GM12878 (cell line): ENCODE results near the gene LMBR1. TPM values are rescaled to one million over a fixed set of nuclear protein-coding genes. Genes with fewer than 3 reads are reported as not detected.
A peak's percentile ranks its signal among the peaks of the same experiment; 100 is the strongest.

ENCODE experiments used
- ATAC-seq: fragments of 200-7000 bp; cut with Tn5 transposase; 3 replicates; pipeline ENCODE4 v1.9.1; 2020; ENCODE audit warnings: mild to moderate bottlenecking, moderate library complexity
- BruUV-seq: library from RNA; stranded (reverse); fragments of 400-500 nt; replicated peaks from 2 replicates; lab custom pipeline; 2021; lab: Mats Ljungman, UMichigan
- CTCF ChIA-PET: fragments of 300-600 bp; sonication (Branson Sonifier 250); formaldehyde crosslinking; extraction: SDS; loops from one replicate; lab custom pipeline; 2021; ENCODE audit warnings: inconsistent platforms; lab: Yijun Ruan, JAX
- POLR2A ChIA-PET: fragments of 350-600 bp; formaldehyde crosslinking; extraction: SDS; loops from one replicate; lab custom pipeline; 2021; ENCODE audit warnings: inconsistent platforms; lab: Charles Lee
- RAD21 ChIA-PET: fragments of 300-600 bp; sonication (Branson Sonifier 250); formaldehyde crosslinking; loops from one replicate; lab custom pipeline; 2023; ENCODE audit warnings: antibody characterized with exemption; ENCODE audit not compliant: unreplicated experiment; lab: Charles Lee
- SMC1A ChIA-PET: fragments of 300-600 bp; sonication (Branson Sonifier 250); formaldehyde crosslinking; loops from one replicate; lab custom pipeline; 2023; ENCODE audit not compliant: unreplicated experiment, uncharacterized antibody; lab: Charles Lee
- DNase-seq: peaks from one replicate; pipeline ENCODE4 v3.0.0-alpha.2; 2011; ENCODE audit warnings: low read depth, low spot score
- FAIRE-seq: peaks from 3 replicates; lab custom pipeline; 2011; peaks lifted over from hg19 to GRCh38; lab: Jason Lieb, UNC
- H2AFZ ChIP-seq: 2 replicates; pipeline ENCODE4 v1.6.0; 2011; ENCODE audit warnings: low read depth, low read length, control low read depth; ENCODE audit not compliant: control insufficient read depth
- H3K27ac ChIP-seq: 2 replicates; pipeline ENCODE4 v1.5.1; 2011; ENCODE audit warnings: control low read depth; ENCODE audit not compliant: control insufficient read depth, insufficient read depth
- H3K27me3 ChIP-seq, 2 experiments: replicated peaks in 1 of 2; 2 replicates each; pipeline versions ENCODE4 v1.6.0 to v1.6.1; 2011; ENCODE audit warnings: low read length in 1 of 2; ENCODE audit not compliant: control insufficient read depth in 2 of 2, insufficient read depth in 2 of 2
- H3K36me3 ChIP-seq, 2 experiments: 2 replicates each; pipeline ENCODE4 v1.5.1; 2011; ENCODE audit warnings: low read length in 1 of 2; ENCODE audit not compliant: control insufficient read depth in 2 of 2, insufficient read depth in 2 of 2
- H3K4me1 ChIP-seq: 2 replicates; pipeline ENCODE4 v1.6.1; 2011; ENCODE audit warnings: mild to moderate bottlenecking, low read length, moderate library complexity, mixed read lengths; ENCODE audit not compliant: control insufficient read depth, insufficient read depth
- H3K4me2 ChIP-seq: 2 replicates; pipeline ENCODE4 v1.6.0; 2011; ENCODE audit warnings: control low read depth; ENCODE audit not compliant: control insufficient read depth, insufficient read depth
- H3K4me3 ChIP-seq: fragments of 200-600 bp; sonication (generic); 2 replicates; pipeline ENCODE4 v1.5.1; 2016
- H3K79me2 ChIP-seq: 2 replicates; pipeline ENCODE4 v1.6.0; 2011; ENCODE audit warnings: low read length; ENCODE audit not compliant: control insufficient read depth, insufficient read depth
- H3K9ac ChIP-seq: 2 replicates; pipeline ENCODE4 v1.8.0; 2011; ENCODE audit warnings: low read length, control low read depth, mixed read lengths; ENCODE audit not compliant: control insufficient read depth, insufficient read depth
- H3K9me3 ChIP-seq: replicated peaks from 3 replicates; pipeline ENCODE4 v1.5.1; 2011; ENCODE audit warnings: mild to moderate bottlenecking, low read length; ENCODE audit not compliant: control insufficient read depth, insufficient read depth
- H4K20me1 ChIP-seq: 2 replicates; pipeline ENCODE4 v1.6.0; 2011; ENCODE audit not compliant: control insufficient read depth, insufficient read depth
- CBX3 ChIP-seq: fragments of 200-600 bp; sonication (generic); IDR thresholded peaks from 2 replicates; pipeline ENCODE4 v1.6.1; 2016; ENCODE audit warnings: low read depth, borderline replicate concordance
- KLF5 ChIP-seq: fragments of 450-650 bp; IDR thresholded peaks from 2 replicates; pipeline ENCODE4 v1.6.1; 2014; ENCODE audit warnings: mild to moderate bottlenecking; ENCODE audit not compliant: partially characterized antibody
- MTA3 ChIP-seq: IDR thresholded peaks from 2 replicates; pipeline ENCODE4 v1.6.1; 2012; ENCODE audit warnings: low read length, inconsistent platforms, borderline replicate concordance
- NBN ChIP-seq: fragments of 450-650 bp; IDR thresholded peaks from 2 replicates; pipeline ENCODE4 v1.6.1; 2016
- NFXL1 ChIP-seq: fragments of 450-650 bp; IDR thresholded peaks from 2 replicates; pipeline ENCODE4 v1.6.1; 2017; ENCODE audit warnings: antibody characterized with exemption, mild to moderate bottlenecking, borderline replicate concordance
- PAX8 ChIP-seq: fragments of 450-650 bp; IDR thresholded peaks from 2 replicates; pipeline ENCODE4 v1.6.1; 2017; ENCODE audit warnings: mild to moderate bottlenecking, moderate library complexity
- POLR2AphosphoS5 ChIP-seq: IDR thresholded peaks from 2 replicates; pipeline ENCODE4 v1.6.1; 2011; ENCODE audit warnings: mild to moderate bottlenecking, low read length, inconsistent platforms
- SPI1 ChIP-seq: IDR thresholded peaks from 2 replicates; pipeline ENCODE4 v1.6.1; 2011; ENCODE audit warnings: low read depth, mild to moderate bottlenecking, low read length, moderate library complexity, borderline replicate concordance; ENCODE audit not compliant: insufficient read depth
- STAT1 ChIP-seq: fragments of 450-650 bp; conservative IDR thresholded peaks from 2 replicates; pipeline ENCODE4 v1.6.1; 2014; ENCODE audit warnings: antibody characterized with exemption, mild to moderate bottlenecking
- SUPT20H ChIP-seq: IDR thresholded peaks from 2 replicates; pipeline ENCODE4 v1.6.1; 2011; ENCODE audit warnings: low read depth, mild to moderate bottlenecking, low read length, moderate library complexity, borderline replicate concordance; ENCODE audit not compliant: control insufficient read depth
- TCF7 ChIP-seq: IDR thresholded peaks from 2 replicates; pipeline ENCODE4 v1.6.1; 2014; ENCODE audit warnings: antibody characterized with exemption, borderline replicate concordance
- WGBS: methylation state at CpG from one replicate; pipeline ENCODE4 v1.1.6; 2016; ENCODE audit warnings: low lambda C conversion rate; ENCODE audit not compliant: insufficient replicate concordance, insufficient coverage; ENCODE audit errors: missing lambda C conversion rate; 5-methylcytosine and 5-hydroxymethylcytosine counted together
- in situ Hi-C: fragments of 300-500 bp; cut with MboI; formaldehyde crosslinking; loops from 9 replicates; pipeline ENCODE4 v1.14.3; 2018; ENCODE audit warnings: mixed read lengths
- intact Hi-C: fragments of 100-400 bp; cut with micrococcal nuclease; formaldehyde crosslinking; loops from one replicate; pipeline ENCODE4 v1.14.2; 2022; ENCODE audit not compliant: unreplicated experiment
- polyA plus RNA-seq, 11 experiments: library from polyadenylated mRNA; depleted of rRNA in 4 of 11; unstranded in 6 of 11; stranded (reverse) in 5 of 11; fragments of >200 nt; fragmentation: Nextera tagmentation in 4 of 11; fragmentation: Illumina TruSeq in 1 of 11; extraction: Ambion mirVana in 4 of 11; extraction: Trizol in 1 of 11; gene quantifications; 1 replicate in 1 of 11; 2 replicates in 10 of 11; pipeline versions ENCODE4 v1.2.1 to v1.2.3, GENCODE V29; 2011 to 2016; ENCODE audit warnings: inconsistent platforms in 2 of 11, missing spikeins in 2 of 11, low read depth in 1 of 11
- total RNA-seq, 4 experiments: library from RNA; depleted of rRNA in 3 of 4; stranded (reverse); fragments of >200 nt in 3 of 4; fragmentation: Illumina TruSeq in 1 of 4; extraction: Trizol in 1 of 4; gene quantifications; 2 replicates each; pipeline versions ENCODE4 v1.2.1 to v1.2.3, GENCODE V29; 2013 to 2021
- TF ChIP-seq, protein P1 (sequence below): fragments of 450-650 bp; IDR thresholded peaks from 2 replicates; pipeline ENCODE4 v1.6.1; 2017; ENCODE audit warnings: mild to moderate bottlenecking
- TF ChIP-seq, protein P2 (sequence below): IDR thresholded peaks from 2 replicates; pipeline ENCODE4 v1.6.1; 2011; ENCODE audit warnings: mild to moderate bottlenecking, low read depth, low read length, moderate library complexity; ENCODE audit not compliant: insufficient replicate concordance
- TF ChIP-seq, protein P3 (sequence below): fragments of 450-650 bp; IDR thresholded peaks from 2 replicates; pipeline ENCODE4 v1.6.1; 2017; ENCODE audit warnings: antibody characterized with exemption, mild to moderate bottlenecking, moderate library complexity

Gene LMBR1
- total and polyA plus RNA-seq, 10 of the 15 experiments (the other 5 are each of a cell fraction or from before 2014, with no cell fraction given) = 4.0 to 63.5 (median 28.8) TPM

DNA sequence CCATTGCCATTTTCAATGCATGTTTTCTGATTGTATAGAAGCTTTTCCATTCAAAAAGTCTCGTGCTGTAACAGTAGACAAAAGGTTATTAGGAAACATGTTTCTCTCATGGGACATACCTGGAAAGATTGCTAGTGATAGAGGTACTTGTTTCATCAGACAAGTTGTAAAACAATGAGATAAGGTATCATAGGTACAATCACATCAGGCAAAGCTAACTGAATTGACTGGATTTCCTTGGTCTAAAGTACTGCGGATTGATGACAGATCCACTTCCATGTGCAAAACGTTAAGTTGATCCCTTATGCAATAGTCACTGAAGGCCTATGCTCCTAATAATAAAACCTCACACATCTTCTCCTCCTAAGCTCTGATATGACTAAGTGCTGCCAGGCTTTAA lies 258.9 kb downstream of the LMBR1 start:
- no peak overlapping the region for H3K4me2 ChIP-seq
- SMC1A ChIA-PET = interaction anchor here (0.9 to 1.1 kb wide), 2 partner anchors 25 to 31 kb away, joined by 3 read pairs; no protein-coding TSS in a partner anchor
- DNase-seq = no peak
- TF ChIP-seq SPI1 (no peak), PAX8 (no peak), SUPT20H (no peak), POLR2AphosphoS5 (no peak), KLF5 (no peak), STAT1 (no peak), TCF7 (no peak), NBN (no peak), CBX3 (no peak), NFXL1 (no peak), MTA3 (no peak)
- TF ChIP-seq, protein P1, sequence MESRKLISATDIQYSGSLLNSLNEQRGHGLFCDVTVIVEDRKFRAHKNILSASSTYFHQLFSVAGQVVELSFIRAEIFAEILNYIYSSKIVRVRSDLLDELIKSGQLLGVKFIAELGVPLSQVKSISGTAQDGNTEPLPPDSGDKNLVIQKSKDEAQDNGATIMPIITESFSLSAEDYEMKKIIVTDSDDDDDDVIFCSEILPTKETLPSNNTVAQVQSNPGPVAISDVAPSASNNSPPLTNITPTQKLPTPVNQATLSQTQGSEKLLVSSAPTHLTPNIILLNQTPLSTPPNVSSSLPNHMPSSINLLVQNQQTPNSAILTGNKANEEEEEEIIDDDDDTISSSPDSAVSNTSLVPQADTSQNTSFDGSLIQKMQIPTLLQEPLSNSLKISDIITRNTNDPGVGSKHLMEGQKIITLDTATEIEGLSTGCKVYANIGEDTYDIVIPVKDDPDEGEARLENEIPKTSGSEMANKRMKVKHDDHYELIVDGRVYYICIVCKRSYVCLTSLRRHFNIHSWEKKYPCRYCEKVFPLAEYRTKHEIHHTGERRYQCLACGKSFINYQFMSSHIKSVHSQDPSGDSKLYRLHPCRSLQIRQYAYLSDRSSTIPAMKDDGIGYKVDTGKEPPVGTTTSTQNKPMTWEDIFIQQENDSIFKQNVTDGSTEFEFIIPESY = no peak
- TF ChIP-seq, protein P2, sequence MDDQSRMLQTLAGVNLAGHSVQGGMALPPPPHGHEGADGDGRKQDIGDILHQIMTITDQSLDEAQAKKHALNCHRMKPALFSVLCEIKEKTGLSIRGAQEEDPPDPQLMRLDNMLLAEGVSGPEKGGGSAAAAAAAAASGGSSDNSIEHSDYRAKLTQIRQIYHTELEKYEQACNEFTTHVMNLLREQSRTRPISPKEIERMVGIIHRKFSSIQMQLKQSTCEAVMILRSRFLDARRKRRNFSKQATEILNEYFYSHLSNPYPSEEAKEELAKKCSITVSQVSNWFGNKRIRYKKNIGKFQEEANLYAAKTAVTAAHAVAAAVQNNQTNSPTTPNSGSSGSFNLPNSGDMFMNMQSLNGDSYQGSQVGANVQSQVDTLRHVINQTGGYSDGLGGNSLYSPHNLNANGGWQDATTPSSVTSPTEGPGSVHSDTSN = no peak
- TF ChIP-seq, protein P3, sequence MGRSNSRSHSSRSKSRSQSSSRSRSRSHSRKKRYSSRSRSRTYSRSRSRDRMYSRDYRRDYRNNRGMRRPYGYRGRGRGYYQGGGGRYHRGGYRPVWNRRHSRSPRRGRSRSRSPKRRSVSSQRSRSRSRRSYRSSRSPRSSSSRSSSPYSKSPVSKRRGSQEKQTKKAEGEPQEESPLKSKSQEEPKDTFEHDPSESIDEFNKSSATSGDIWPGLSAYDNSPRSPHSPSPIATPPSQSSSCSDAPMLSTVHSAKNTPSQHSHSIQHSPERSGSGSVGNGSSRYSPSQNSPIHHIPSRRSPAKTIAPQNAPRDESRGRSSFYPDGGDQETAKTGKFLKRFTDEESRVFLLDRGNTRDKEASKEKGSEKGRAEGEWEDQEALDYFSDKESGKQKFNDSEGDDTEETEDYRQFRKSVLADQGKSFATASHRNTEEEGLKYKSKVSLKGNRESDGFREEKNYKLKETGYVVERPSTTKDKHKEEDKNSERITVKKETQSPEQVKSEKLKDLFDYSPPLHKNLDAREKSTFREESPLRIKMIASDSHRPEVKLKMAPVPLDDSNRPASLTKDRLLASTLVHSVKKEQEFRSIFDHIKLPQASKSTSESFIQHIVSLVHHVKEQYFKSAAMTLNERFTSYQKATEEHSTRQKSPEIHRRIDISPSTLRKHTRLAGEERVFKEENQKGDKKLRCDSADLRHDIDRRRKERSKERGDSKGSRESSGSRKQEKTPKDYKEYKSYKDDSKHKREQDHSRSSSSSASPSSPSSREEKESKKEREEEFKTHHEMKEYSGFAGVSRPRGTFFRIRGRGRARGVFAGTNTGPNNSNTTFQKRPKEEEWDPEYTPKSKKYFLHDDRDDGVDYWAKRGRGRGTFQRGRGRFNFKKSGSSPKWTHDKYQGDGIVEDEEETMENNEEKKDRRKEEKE = no peak
- TF ChIP-seq, all 136 proteins: peak for 0
- Histone ChIP-seq H3K36me3 (no peaks in the 10 kb centered on the region), H3K79me2 (peaks cover 6% of the 10 kb centered on the region), H3K9ac (no peak overlapping the region), H2AFZ (no peak overlapping the region), H3K4me1 (no peaks in the 10 kb centered on the region), H3K9me3 (peaks cover 7% of the 10 kb centered on the region; the same call in 2 of the 3 replicates), H3K27me3 (no peaks in the 10 kb centered on the region), H3K4me3 (no peak overlapping the region), H3K27ac (no peak overlapping the region), H4K20me1 (no peaks in the 10 kb centered on the region)
- ChIA-PET RAD21 (no interaction called here), POLR2A (no interaction called here), CTCF (interaction anchor here (1.0 kb wide), 2 partner anchors 11 to 13 kb away, joined by 3 read pairs; no protein-coding TSS in a partner anchor)
- ATAC-seq (no peak), FAIRE-seq (peak; percentile 13)
- no TSS peak for BruUV-seq
- intact Hi-C loops = no loop called here
- in situ Hi-C loops = no loop called here
- 50% methylated on average over 3 of the region's 3 CpGs for WGBS
